Measurements from ENCODE around the gene MAP1S. TPM values are rescaled to one million over a fixed set of nuclear protein-coding genes. Genes with fewer than 3 reads are reported as not detected.

Gene MAP1S
- total RNA-seq, 1 donor from 2014 or later, result 111 TPM

DNA sequence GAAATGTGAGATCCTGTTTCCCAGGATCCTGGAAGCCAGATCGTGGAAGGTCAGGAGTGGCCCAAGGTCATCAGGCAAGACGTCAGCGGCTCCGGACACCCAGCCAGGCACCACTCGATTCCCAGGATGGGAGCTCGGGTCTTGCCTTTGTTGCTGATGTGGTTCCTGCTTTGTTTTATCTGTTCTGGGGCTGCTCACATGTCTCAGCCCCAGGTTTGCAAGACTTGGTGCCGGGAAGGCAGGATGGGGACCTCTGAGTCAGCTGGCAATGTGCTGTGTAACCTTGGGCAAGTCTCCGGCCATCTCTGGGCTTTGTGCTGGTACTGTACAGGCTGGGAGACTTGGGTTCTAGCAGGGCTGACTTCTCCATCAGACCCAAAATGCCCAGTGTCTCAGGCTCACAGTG, 30.6 kb downstream of the MAP1S start:
- Histone ChIP-seq H3K9me3 (no peaks in the 10 kb centered on the region), H3K27me3 (no peaks in the 10 kb centered on the region), H3K4me1 (peaks cover 0 to 5% of the 10 kb centered on the region in 2 donors), H3K36me3 (no peaks in the 10 kb centered on the region), H3K4me3 (no peak overlapping the region), H3K27ac (no peak overlapping the region)
- intact Hi-C loops (cut with DNase I), result loop anchor here (5.0 kb wide), 1 partner anchor 193 kb away; the partner anchor contains the start of gene COLGALT1
- TF ChIP-seq, protein P1, sequence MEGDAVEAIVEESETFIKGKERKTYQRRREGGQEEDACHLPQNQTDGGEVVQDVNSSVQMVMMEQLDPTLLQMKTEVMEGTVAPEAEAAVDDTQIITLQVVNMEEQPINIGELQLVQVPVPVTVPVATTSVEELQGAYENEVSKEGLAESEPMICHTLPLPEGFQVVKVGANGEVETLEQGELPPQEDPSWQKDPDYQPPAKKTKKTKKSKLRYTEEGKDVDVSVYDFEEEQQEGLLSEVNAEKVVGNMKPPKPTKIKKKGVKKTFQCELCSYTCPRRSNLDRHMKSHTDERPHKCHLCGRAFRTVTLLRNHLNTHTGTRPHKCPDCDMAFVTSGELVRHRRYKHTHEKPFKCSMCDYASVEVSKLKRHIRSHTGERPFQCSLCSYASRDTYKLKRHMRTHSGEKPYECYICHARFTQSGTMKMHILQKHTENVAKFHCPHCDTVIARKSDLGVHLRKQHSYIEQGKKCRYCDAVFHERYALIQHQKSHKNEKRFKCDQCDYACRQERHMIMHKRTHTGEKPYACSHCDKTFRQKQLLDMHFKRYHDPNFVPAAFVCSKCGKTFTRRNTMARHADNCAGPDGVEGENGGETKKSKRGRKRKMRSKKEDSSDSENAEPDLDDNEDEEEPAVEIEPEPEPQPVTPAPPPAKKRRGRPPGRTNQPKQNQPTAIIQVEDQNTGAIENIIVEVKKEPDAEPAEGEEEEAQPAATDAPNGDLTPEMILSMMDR (IDR thresholded peaks at IDR 0.05), result no peak
- no peak for DNase-seq (ENCODE audit: low spot score in 2 of 2)

DNA sequence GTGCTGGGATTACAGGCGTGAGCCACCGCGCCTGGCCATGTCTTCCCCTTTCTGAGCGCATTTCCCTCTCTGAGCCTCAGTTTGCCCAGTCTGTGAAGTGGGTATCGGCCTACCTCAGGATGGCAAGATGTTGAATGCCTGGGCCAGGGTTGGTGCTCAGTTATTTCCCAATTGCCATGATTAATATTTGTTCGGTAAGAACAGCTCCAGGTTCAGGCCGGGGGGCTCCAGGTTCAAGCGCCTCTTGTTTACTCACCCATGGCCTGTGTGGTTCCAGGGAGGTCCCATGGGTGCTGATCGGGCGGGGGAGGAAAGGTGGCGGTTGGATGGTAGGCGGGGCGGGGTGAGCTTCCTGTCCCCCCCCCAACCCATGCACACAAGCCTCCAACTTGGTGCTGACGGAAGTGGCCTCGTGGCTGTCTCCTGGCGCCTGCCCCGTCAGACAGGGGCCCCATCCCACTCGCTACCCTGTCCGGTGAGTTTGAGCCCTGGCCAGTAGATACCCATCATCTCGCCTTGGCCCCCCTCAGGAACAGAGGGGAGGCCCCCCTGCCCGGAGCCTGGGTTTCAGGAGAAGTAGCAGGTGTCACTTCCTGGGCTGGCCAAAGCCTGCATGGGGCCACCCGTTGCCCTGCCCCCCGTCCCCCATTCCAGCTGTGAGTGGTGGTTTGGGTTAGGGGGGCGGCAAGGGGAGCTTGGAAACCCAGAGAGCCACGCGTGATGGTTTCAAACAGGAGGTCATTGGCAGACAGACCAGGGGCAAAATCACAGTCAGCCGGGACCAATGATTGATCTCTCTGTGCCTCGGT, 32.0 kb downstream of the MAP1S start, which contains the start of gene FCHO1:
FCHO1 (plus strand) TSS at position 375 of the 809 bp plus-strand sequence. CDS start 3,688 bp downstream, outside the sequence.
- H3K27me3 ChIP-seq, result no peaks in the 10 kb centered on the region
- intact Hi-C loops (cut with DNase I), result no loop called here
- peak within 1 kb of the TSS in 1 of 2 donors; percentile 31 for H3K4me3 ChIP-seq
- H3K27ac ChIP-seq, result no peak within 1 kb of the TSS
- no peaks in the 10 kb centered on the region for H3K36me3 ChIP-seq
- H3K4me1 ChIP-seq, result peaks cover 0 to 5% of the 10 kb centered on the region in 2 donors
- TF ChIP-seq, protein P1 (IDR thresholded peaks at IDR 0.05), result no peak
- DNase-seq (ENCODE audit: low spot score in 2 of 2), result peak; percentile 25 to 73
- no peaks in the 10 kb centered on the region for H3K9me3 ChIP-seq

DNA sequence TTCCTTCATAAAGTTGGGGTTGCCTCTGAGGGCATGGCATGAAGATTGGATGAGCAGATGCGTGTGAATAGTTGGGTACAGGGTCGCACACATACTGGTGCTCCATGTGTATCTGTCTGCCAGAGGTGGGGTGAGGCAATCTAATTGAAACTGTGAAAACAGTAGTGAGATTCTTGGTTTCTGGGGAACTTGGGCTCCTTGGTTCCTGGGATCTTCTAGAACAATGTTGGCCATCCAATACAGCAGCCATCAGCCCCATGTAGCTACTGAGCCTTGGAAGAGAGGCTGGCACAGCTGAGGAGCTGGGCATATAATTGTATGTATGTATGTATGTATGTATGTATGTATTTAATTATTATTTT, 32.6 kb downstream of the MAP1S start:
- intact Hi-C loops (cut with DNase I), result no loop called here
- H3K36me3 ChIP-seq, result no peaks in the 10 kb centered on the region
- no peaks in the 10 kb centered on the region for H3K27me3 ChIP-seq
- TF ChIP-seq, protein P1 (IDR thresholded peaks at IDR 0.05), result no peak
- H3K27ac ChIP-seq, result no peak overlapping the region
- H3K4me3 ChIP-seq, result no peak overlapping the region
- peaks cover 0 to 5% of the 10 kb centered on the region in 2 donors for H3K4me1 ChIP-seq
- H3K9me3 ChIP-seq, result no peaks in the 10 kb centered on the region
- DNase-seq (ENCODE audit: low spot score in 2 of 2), result no peak

DNA sequence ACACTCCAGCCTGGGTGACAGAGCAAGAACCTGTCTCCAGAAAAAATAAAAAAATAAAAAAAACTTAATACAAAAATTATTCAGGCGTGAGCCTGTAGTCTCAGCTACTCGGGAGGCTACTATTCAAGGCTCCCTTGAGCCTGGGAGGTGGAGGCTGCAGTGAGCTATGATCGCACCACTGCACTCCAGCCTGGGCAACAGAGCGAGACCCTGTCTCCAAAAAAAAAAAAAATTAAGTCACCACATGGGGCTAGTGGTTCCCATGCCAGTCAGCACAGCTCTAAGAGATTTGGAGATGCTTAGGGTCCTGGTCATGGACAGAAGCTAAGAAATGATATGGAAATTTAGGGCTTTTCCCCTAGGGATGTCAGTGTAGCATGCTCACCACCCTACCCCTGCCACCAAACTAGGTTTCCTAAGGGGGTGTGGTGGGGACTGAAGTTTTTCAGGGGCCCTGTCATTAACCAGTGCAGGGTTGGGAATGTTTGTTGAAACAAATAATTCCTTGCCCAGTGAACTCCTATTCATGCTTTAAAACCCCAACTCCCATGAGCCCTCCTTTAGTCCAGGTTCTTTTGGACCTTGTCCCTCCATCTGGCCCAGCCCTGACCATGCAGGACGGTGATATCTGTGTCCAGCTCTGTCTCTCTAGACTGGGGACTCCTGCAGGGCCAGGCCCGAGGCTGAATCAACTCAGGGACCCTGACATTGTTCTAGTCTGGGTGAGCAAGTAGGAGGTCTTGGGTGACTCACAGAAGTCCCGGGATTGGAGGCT, 33.8 kb downstream of the MAP1S start:
- intact Hi-C loops (cut with DNase I), result no loop called here
- Histone ChIP-seq H3K27me3 (no peaks in the 10 kb centered on the region), H3K4me3 (no peak overlapping the region), H3K4me1 (peaks cover 0 to 3% of the 10 kb centered on the region in 2 donors), H3K9me3 (no peaks in the 10 kb centered on the region), H3K27ac (no peak overlapping the region), H3K36me3 (no peaks in the 10 kb centered on the region)
- TF ChIP-seq, protein P1 (IDR thresholded peaks at IDR 0.05), result no peak
- DNase-seq (ENCODE audit: low spot score in 2 of 2), result no peak

DNA sequence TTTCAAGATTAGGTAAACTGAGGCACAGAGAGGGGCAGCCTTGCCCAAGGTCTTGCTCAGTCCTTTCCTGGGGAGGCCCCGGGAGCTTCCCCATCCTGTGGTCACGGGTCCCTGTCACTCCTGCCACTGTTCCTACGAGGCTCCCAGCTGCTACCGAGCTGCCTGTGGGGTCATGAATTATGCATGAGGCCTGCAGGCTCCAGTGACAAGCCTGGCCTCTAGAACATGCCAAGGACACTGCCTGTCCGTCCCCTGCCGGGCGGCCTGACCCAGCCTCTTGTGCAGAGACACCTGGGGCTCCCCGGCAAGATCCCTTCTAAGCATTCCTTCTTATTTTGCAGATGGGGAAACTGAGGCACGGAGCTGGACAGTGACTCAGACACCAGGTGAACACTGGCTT, 34.7 kb downstream of the MAP1S start:
- Histone ChIP-seq H3K4me3 (no peak overlapping the region), H3K4me1 (peaks cover 0 to 2% of the 10 kb centered on the region in 2 donors), H3K27ac (no peak overlapping the region), H3K27me3 (no peaks in the 10 kb centered on the region), H3K36me3 (no peaks in the 10 kb centered on the region), H3K9me3 (no peaks in the 10 kb centered on the region)
- TF ChIP-seq, protein P1 (IDR thresholded peaks at IDR 0.05), result no peak
- intact Hi-C loops (cut with DNase I), result no loop called here
- no peak for DNase-seq (ENCODE audit: low spot score in 2 of 2)

All from ascending aorta (tissue), 2 donors.